HCT116 (cell line): Measurements from ENCODE around the gene CEP43. TPM values are rescaled to one million over a fixed set of nuclear protein-coding genes. Genes with fewer than 3 reads are reported as not detected.

Experiments used
- ATAC-seq: fragments of 200-7000 bp; cut with Tn5 transposase; 2 replicates; pipeline ENCODE4 v1.9.1; 2020; ENCODE audit warnings: mild to moderate bottlenecking, moderate library complexity
- BruUV-seq: library from RNA; stranded (reverse); fragments of 400-500 nt; replicated peaks from 2 replicates; lab custom pipeline; 2021; lab: Mats Ljungman, UMichigan
- CTCF ChIA-PET: fragments of 300-600 bp; sonication (Branson Sonifier 250); formaldehyde crosslinking; loops from one replicate; lab custom pipeline; 2021; ENCODE audit warnings: antibody characterized with exemption; lab: Charles Lee
- POLR2A ChIA-PET: fragments of 300-600, 350-600 bp; sonication (Branson Sonifier 250); formaldehyde crosslinking; loops from one replicate; lab custom pipeline; 2021; ENCODE audit warnings: antibody characterized with exemption; lab: Charles Lee
- RAD21 ChIA-PET, 2 experiments: fragments of 300-600 bp; sonication (Branson Sonifier 250); formaldehyde crosslinking; loops; one replicate each; lab custom pipeline; 2023; ENCODE audit warnings: low total read pairs in 2 of 2; ENCODE audit not compliant: uncharacterized antibody in 2 of 2, unreplicated experiment in 2 of 2, low non-redundant PET in 1 of 2; lab: Charles Lee
- DNase-seq: peaks from one replicate; pipeline ENCODE4 v3.0.0-alpha.2; 2010; ENCODE audit warnings: low read depth, low spot score
- H2AFZ ChIP-seq: fragments of 200-600 bp; shearing (Covaris generic), sonication (generic); 2 replicates; pipeline ENCODE4 v1.6.1; 2017; ENCODE audit warnings: low read depth, mixed run types, mixed read lengths, antibody characterized with exemption, low read length; ENCODE audit not compliant: poor library complexity, severe bottlenecking
- H3K27ac ChIP-seq: 2 replicates; pipeline ENCODE4 v1.5.1; 2012; ENCODE audit warnings: low read depth, low read length
- H3K27me3 ChIP-seq: fragments of 200-600 bp; sonication (generic); 2 replicates; pipeline ENCODE4 v1.6.1; 2016; ENCODE audit warnings: mixed run types, low read length, mixed read lengths; ENCODE audit not compliant: insufficient read depth
- H3K36me3 ChIP-seq, 2 experiments: fragments of 200-500 bp in 1 of 2; fragments of 200-600 bp in 1 of 2; sonication (Bioruptor generic) in 1 of 2; sonication (generic) in 1 of 2; 2 replicates each; pipeline versions ENCODE4 v1.5.1 to v1.6.1; 2014 to 2016; ENCODE audit warnings: low read length in 2 of 2, inconsistent platforms in 1 of 2, mixed read lengths in 1 of 2, mixed run types in 1 of 2; ENCODE audit not compliant: insufficient read depth in 2 of 2, control insufficient read depth in 1 of 2
- H3K4me1 ChIP-seq, 2 experiments: fragments of 200-600 bp in 1 of 2; sonication (generic) in 1 of 2; 2 replicates each; pipeline versions ENCODE4 v1.5.1 to v1.6.1; 2012 to 2017; ENCODE audit warnings: low read length in 2 of 2, inconsistent platforms in 1 of 2, mild to moderate bottlenecking in 1 of 2, mixed read lengths in 1 of 2, mixed run types in 1 of 2, moderate library complexity in 1 of 2; ENCODE audit not compliant: insufficient read depth in 2 of 2, control insufficient read depth in 1 of 2
- H3K4me2 ChIP-seq: fragments of 200-600 bp; sonication (generic); 2 replicates; pipeline ENCODE4 v1.6.1; 2017; ENCODE audit warnings: mixed run types, low read length, mixed read lengths
- H3K4me3 ChIP-seq, 2 experiments: fragments of 200-600 bp in 1 of 2; sonication (generic) in 1 of 2; replicated peaks in 1 of 2; 2 replicates each; pipeline ENCODE4 v1.5.1; 2011 to 2016; ENCODE audit warnings: low read length in 2 of 2, control low read depth in 1 of 2, low read depth in 1 of 2, mild to moderate bottlenecking in 1 of 2, mixed read lengths in 1 of 2, mixed run types in 1 of 2
- H3K79me2 ChIP-seq: fragments of 200-600 bp; sonication (generic); 2 replicates; pipeline ENCODE4 v1.6.1; 2017; ENCODE audit warnings: mild to moderate bottlenecking, mixed run types, low read length, moderate library complexity, mixed read lengths; ENCODE audit not compliant: insufficient read depth
- H3K9ac ChIP-seq: fragments of 200-600 bp; sonication (generic); 2 replicates; pipeline ENCODE4 v1.6.1; 2016; ENCODE audit warnings: low read length, mixed read lengths
- H3K9me2 ChIP-seq: fragments of 200-600 bp; sonication (generic), shearing (Covaris generic); 2 replicates; pipeline ENCODE4 v1.6.1; 2017; ENCODE audit warnings: mixed run types, mild to moderate bottlenecking, moderate library complexity; ENCODE audit not compliant: insufficient read depth
- H3K9me3 ChIP-seq, 2 experiments: fragments of 200-500 bp in 1 of 2; fragments of 200-600 bp in 1 of 2; sonication (Bioruptor generic) in 1 of 2; sonication (generic) in 1 of 2; 2 replicates each; pipeline ENCODE4 v1.6.1; 2014 to 2017; ENCODE audit warnings: low read length in 2 of 2, mixed read lengths in 2 of 2, inconsistent platforms in 1 of 2, low read depth in 1 of 2, mild to moderate bottlenecking in 1 of 2, mixed run types in 1 of 2, moderate library complexity in 1 of 2; ENCODE audit not compliant: control insufficient read depth in 1 of 2, insufficient read depth in 1 of 2
- H4K20me1 ChIP-seq: fragments of 200-600 bp; sonication (generic), shearing (Covaris generic); 2 replicates; pipeline ENCODE4 v1.6.1; 2017; ENCODE audit warnings: mixed run types, mild to moderate bottlenecking, moderate library complexity; ENCODE audit not compliant: insufficient read depth
- EGR1 ChIP-seq: IDR thresholded peaks from 2 replicates; pipeline ENCODE4 v1.6.1; 2012; ENCODE audit warnings: low read depth
- EZH2 ChIP-seq: fragments of 200-600 bp; sonication (generic); IDR thresholded peaks from 2 replicates; pipeline ENCODE4 v1.6.1; 2017; ENCODE audit warnings: antibody characterized with exemption, mixed run types
- EZH2phosphoT487 ChIP-seq: fragments of 200-600 bp; IDR thresholded peaks from 2 replicates; pipeline ENCODE4 v1.6.1; 2018; ENCODE audit warnings: antibody characterized with exemption, borderline replicate concordance
- POLR2A ChIP-seq: IDR thresholded peaks from 2 replicates; pipeline ENCODE4 v1.7.0; 2011; ENCODE audit warnings: borderline replicate concordance; ENCODE audit not compliant: insufficient read depth, insufficient read length; ENCODE audit errors: extremely low read depth
- POLR2AphosphoS5 ChIP-seq: IDR thresholded peaks from 2 replicates; pipeline ENCODE4 v1.6.1; 2011; ENCODE audit warnings: mild to moderate bottlenecking, low read depth, low read length, moderate library complexity
- SP1 ChIP-seq: IDR thresholded peaks from 2 replicates; pipeline ENCODE4 v1.6.1; 2012; ENCODE audit warnings: low read depth
- SRF ChIP-seq: IDR thresholded peaks from 2 replicates; pipeline ENCODE4 v1.6.1; 2012; ENCODE audit warnings: low read depth
- TCF7L2 ChIP-seq: IDR thresholded peaks from 2 replicates; pipeline ENCODE4 v1.7.0; 2011; ENCODE audit warnings: borderline replicate concordance, inconsistent platforms; ENCODE audit not compliant: insufficient read depth, insufficient read length; ENCODE audit errors: extremely low read depth
- ZFX ChIP-seq: fragments of 450-650 bp; IDR thresholded peaks from 2 replicates; pipeline ENCODE4 v1.6.1; 2017
- intact Hi-C: fragments of 100-400 bp; cut with micrococcal nuclease; formaldehyde crosslinking; loops from 2 replicates; pipeline ENCODE4 v1.10.0; 2022
- total RNA-seq: library from RNA; stranded (reverse); gene quantifications from one replicate; pipeline ENCODE4 v1.2.1, GENCODE V29; 2021; ENCODE audit not compliant: unreplicated experiment
- TF ChIP-seq, protein P1 (sequence below): IDR thresholded peaks from 2 replicates; pipeline ENCODE4 v1.6.1; 2012; ENCODE audit warnings: low read depth
- TF ChIP-seq, protein P2 (sequence below): IDR thresholded peaks from 2 replicates; pipeline ENCODE4 v1.6.1; 2012
- TF ChIP-seq, protein P3 (sequence below), 3 experiments: fragments of 200-600 bp in 1 of 3; sonication (generic) in 1 of 3; IDR thresholded peaks in 2 of 3; conservative IDR thresholded peaks in 1 of 3; 2 replicates each; pipeline ENCODE4 v1.5.1; 2012 to 2017; ENCODE audit warnings: low read depth in 2 of 3, low read length in 2 of 3, antibody characterized with exemption in 1 of 3, borderline replicate concordance in 1 of 3, control low read depth in 1 of 3, mild to moderate bottlenecking in 1 of 3, mixed read lengths in 1 of 3, mixed run types in 1 of 3, moderate library complexity in 1 of 3; ENCODE audit not compliant: insufficient read depth in 1 of 3

Gene CEP43
- total RNA-seq, 1 experiment from 2014 or later: 15.8 TPM

DNA sequence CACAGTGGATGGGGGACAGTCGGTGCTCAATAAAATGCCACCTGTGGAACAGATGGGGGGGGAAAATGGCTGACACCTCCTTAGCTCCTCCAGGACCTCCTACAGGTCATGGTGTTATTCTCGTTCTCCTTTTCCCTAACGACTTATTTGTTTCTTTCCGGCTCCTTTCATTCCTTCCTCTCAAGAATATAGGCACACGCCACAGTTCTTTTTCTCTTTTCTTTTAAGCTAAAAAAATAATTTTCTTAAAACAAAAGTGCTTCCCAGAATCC lies 41.5 kb upstream of the CEP43 start (continued):
- TF ChIP-seq, protein P1, sequence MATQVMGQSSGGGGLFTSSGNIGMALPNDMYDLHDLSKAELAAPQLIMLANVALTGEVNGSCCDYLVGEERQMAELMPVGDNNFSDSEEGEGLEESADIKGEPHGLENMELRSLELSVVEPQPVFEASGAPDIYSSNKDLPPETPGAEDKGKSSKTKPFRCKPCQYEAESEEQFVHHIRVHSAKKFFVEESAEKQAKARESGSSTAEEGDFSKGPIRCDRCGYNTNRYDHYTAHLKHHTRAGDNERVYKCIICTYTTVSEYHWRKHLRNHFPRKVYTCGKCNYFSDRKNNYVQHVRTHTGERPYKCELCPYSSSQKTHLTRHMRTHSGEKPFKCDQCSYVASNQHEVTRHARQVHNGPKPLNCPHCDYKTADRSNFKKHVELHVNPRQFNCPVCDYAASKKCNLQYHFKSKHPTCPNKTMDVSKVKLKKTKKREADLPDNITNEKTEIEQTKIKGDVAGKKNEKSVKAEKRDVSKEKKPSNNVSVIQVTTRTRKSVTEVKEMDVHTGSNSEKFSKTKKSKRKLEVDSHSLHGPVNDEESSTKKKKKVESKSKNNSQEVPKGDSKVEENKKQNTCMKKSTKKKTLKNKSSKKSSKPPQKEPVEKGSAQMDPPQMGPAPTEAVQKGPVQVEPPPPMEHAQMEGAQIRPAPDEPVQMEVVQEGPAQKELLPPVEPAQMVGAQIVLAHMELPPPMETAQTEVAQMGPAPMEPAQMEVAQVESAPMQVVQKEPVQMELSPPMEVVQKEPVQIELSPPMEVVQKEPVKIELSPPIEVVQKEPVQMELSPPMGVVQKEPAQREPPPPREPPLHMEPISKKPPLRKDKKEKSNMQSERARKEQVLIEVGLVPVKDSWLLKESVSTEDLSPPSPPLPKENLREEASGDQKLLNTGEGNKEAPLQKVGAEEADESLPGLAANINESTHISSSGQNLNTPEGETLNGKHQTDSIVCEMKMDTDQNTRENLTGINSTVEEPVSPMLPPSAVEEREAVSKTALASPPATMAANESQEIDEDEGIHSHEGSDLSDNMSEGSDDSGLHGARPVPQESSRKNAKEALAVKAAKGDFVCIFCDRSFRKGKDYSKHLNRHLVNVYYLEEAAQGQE: no peak
- no peak for TF ChIP-seq TCF7L2
- TF ChIP-seq EGR1: no peak
- no peak for TF ChIP-seq EZH2phosphoT487
- TF ChIP-seq, protein P2, sequence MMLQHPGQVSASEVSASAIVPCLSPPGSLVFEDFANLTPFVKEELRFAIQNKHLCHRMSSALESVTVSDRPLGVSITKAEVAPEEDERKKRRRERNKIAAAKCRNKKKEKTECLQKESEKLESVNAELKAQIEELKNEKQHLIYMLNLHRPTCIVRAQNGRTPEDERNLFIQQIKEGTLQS: no peak
- no peak for TF ChIP-seq EZH2

DNA sequence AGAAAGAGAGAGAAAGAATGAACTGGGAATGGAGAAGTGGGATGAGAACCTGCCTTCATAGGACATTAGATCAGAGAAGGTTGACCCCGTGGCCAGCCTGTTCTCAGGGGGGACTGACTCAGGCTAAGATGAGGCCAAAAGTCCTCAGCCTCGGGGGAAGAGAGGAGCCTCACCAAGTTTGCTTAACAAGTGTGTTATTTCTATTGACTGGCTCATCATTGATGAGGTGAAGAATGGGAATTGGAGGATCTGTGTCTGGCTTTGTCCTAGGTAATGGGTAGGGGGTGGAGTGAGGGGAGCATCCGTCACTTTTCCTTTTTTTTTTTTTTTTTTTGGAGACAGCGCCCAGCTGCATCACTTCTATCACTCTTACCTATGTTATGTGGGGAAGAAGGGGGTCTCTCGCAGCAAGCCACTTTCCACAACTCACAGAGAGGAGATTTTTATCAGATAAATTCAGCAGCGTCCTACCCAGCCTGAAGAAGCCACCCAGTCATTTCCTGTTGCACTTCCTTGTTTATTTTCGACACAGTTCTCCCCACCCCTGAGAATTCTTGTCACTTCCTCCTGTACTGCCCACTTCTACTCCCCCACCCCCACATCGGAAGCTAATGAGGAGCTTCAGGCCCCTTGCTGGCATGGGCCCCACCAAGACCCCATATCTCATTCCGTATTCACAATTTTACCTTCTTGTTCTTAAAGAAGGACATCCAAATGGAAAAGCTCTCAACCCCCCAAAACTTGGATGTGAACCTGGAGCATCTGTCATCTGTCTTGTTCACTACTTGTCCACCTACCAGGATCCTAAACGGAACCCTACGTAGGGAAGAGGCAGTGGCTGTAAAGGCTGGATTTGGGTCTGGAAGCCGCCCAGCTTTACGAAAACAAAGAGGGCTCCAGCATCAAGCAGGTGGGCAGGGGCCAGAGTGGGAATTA lies 40.0 kb upstream of the CEP43 start:
- intact Hi-C loops: no loop called here
- Histone ChIP-seq H3K4me1 (peaks cover 4 to 16% of the 10 kb centered on the region in 2 experiments; a peak in 3 of 4 replicates), H3K9me3 (no peaks in the 10 kb centered on the region), H3K9ac (no peak overlapping the region), H3K36me3 (no peaks in the 10 kb centered on the region), H3K27ac (no peak overlapping the region), H3K27me3 (no peaks in the 10 kb centered on the region), H3K79me2 (no peaks in the 10 kb centered on the region), H2AFZ (no peak overlapping the region), H3K4me2 (no peak overlapping the region), H4K20me1 (no peaks in the 10 kb centered on the region), H3K4me3 (no peak overlapping the region), H3K9me2 (no peaks in the 10 kb centered on the region)
- TF ChIP-seq ZFX (no peak), SRF (no peak), POLR2AphosphoS5 (no peak), POLR2A (no peak), SP1 (no peak)
- TF ChIP-seq, protein P3, sequence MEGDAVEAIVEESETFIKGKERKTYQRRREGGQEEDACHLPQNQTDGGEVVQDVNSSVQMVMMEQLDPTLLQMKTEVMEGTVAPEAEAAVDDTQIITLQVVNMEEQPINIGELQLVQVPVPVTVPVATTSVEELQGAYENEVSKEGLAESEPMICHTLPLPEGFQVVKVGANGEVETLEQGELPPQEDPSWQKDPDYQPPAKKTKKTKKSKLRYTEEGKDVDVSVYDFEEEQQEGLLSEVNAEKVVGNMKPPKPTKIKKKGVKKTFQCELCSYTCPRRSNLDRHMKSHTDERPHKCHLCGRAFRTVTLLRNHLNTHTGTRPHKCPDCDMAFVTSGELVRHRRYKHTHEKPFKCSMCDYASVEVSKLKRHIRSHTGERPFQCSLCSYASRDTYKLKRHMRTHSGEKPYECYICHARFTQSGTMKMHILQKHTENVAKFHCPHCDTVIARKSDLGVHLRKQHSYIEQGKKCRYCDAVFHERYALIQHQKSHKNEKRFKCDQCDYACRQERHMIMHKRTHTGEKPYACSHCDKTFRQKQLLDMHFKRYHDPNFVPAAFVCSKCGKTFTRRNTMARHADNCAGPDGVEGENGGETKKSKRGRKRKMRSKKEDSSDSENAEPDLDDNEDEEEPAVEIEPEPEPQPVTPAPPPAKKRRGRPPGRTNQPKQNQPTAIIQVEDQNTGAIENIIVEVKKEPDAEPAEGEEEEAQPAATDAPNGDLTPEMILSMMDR (IDR thresholded peaks at IDR 0.05 in 2 of 3, conservative IDR thresholded peaks at IDR 0.05 in 1 of 3; ENCODE audit: borderline replicate concordance in 1 of 3, insufficient read depth in 1 of 3, low read depth in 2 of 3, low read length in 2 of 3): no peak
- TF ChIP-seq, protein P1: no peak
- BruUV-seq: no TSS peak
- CTCF ChIA-PET: interaction anchor here (1.5 kb wide), 1 partner anchor 31 kb away, joined by 3 read pairs; no protein-coding TSS in a partner anchor
- no peak for DNase-seq
- RAD21 ChIA-PET: no interaction called here
- no peak for ATAC-seq
- POLR2A ChIA-PET: no interaction called here
